ENCODE results near the gene MGMT. TPM values are rescaled to one million over a fixed set of nuclear protein-coding genes. Genes with fewer than 3 reads are reported as not detected.

Gene MGMT
- total and polyA plus RNA-seq, 9 donors = 4.5 to 53.3 (median 25.4) TPM

DNA sequence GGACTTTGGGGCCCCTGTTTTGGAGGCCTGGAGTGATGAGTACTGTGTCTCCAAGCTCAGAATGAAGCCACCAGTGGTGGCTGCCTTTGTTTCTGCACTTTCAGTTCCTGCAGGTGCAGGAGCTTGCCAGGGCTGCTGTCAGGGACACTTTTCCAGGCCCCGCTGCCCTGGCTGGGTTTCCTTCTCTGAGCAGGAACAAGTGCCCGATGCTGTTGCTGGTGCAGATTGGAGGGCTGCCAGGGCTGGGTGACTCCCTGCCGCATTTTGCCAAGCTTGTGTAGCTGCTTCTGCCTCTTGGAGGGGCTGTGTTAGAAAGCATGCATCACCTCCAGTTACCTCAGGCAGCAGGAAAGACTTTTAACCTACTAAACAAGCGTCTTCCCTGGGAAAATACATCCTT lies 211.1 kb downstream of the MGMT start:
- Histone ChIP-seq H3K36me3 (no peaks in the 10 kb centered on the region), H3K9me3 (no peaks in the 10 kb centered on the region), H3K27ac (no peak overlapping the region), H3K4me3 (no peak overlapping the region), H3K4me1 (ENCODE audit: insufficient read depth) (no peaks in the 10 kb centered on the region), H3K27me3 (no peaks in the 10 kb centered on the region)
- no peak for DNase-seq
- intact Hi-C loops (cut with DNase I) = no loop called here
- WGBS, 3 donors = 80 to 86% (median 81%) methylated on average over 4 of the region's 4 CpGs
- TF ChIP-seq EP300 (IDR thresholded peaks at IDR 0.05) (no peak), POLR2A (IDR thresholded peaks at IDR 0.05) (no peak)
- TF ChIP-seq, protein P1, sequence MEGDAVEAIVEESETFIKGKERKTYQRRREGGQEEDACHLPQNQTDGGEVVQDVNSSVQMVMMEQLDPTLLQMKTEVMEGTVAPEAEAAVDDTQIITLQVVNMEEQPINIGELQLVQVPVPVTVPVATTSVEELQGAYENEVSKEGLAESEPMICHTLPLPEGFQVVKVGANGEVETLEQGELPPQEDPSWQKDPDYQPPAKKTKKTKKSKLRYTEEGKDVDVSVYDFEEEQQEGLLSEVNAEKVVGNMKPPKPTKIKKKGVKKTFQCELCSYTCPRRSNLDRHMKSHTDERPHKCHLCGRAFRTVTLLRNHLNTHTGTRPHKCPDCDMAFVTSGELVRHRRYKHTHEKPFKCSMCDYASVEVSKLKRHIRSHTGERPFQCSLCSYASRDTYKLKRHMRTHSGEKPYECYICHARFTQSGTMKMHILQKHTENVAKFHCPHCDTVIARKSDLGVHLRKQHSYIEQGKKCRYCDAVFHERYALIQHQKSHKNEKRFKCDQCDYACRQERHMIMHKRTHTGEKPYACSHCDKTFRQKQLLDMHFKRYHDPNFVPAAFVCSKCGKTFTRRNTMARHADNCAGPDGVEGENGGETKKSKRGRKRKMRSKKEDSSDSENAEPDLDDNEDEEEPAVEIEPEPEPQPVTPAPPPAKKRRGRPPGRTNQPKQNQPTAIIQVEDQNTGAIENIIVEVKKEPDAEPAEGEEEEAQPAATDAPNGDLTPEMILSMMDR (IDR thresholded peaks at IDR 0.05) = no peak

DNA sequence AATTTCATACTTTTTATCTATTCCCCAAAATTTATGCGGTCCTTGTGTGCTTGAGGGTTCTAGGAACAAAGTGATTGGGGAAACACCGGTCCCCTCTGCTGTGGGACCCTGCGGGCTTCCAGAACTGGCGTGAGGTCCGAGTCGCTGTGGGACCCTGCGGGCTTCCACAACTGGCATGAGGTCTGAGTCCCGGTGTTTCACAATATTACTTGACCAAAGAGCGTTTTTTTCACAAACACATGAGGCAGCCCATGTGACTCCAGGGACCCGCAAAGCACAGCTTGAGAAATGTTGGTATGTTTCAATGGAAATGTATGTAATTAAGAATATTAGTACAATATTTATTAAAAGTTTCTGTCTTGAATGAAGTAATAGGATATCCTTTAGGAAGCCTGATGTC lies 212.2 kb downstream of the MGMT start:
- no peaks in the 10 kb centered on the region for H3K9me3 ChIP-seq
- no peak overlapping the region for H3K4me3 ChIP-seq
- H3K36me3 ChIP-seq = no peaks in the 10 kb centered on the region
- no peak overlapping the region for H3K27ac ChIP-seq
- 87 to 98% (median 97%) methylated on average over 10 of the region's 10 CpGs for WGBS, 3 donors
- intact Hi-C loops (cut with DNase I) = no loop called here
- DNase-seq = no peak
- TF ChIP-seq POLR2A (IDR thresholded peaks at IDR 0.05) (no peak), EP300 (IDR thresholded peaks at IDR 0.05) (no peak)
- TF ChIP-seq, protein P1 (IDR thresholded peaks at IDR 0.05) = no peak
- no peaks in the 10 kb centered on the region for H3K27me3 ChIP-seq
- H3K4me1 ChIP-seq (ENCODE audit: insufficient read depth) = no peaks in the 10 kb centered on the region

DNA sequence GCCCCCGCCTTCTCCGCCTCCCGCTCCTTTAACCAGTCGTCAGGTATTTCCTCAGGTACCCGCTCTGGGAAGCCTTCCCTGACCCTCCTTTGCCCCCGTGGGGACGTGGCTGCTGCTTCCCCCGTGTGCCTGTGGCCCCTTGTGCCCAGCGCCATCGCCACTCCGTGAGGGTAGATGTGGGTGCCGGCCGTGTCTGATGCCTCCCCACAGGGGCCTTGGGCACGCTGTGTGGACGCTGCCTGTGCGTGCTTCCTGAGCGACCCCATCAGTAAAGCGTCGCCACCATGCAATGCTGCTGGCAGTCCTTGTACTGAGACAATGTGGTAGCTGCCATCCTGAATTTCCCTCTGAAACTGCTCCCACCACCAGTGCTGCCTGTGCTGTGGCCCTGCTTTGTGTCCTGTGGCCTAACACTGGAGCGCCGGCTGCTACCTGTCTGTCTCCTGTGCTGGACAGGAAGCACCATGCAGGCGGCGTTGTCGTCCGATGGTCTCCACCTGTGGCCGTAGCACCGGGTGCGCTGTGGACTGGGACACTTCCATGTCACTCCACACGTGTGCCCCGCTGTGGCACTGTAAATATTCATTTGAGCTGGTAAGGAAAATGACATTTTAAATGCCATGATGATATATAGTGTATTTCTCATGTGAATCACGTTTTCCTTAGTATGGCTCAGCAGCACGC lies 213.8 kb downstream of the MGMT start:
- 95 to 96% (median 95%) methylated on average over 32 of the region's 32 CpGs for WGBS, 3 donors
- DNase-seq = no peak
- intact Hi-C loops (cut with DNase I) = no loop called here
- no peaks in the 10 kb centered on the region for H3K36me3 ChIP-seq
- no peak overlapping the region for H3K27ac ChIP-seq
- TF ChIP-seq, protein P1 (IDR thresholded peaks at IDR 0.05) = no peak
- TF ChIP-seq POLR2A (IDR thresholded peaks at IDR 0.05) = no peak
- TF ChIP-seq EP300 (IDR thresholded peaks at IDR 0.05) = no peak
- H3K9me3 ChIP-seq = no peaks in the 10 kb centered on the region
- no peak overlapping the region for H3K4me3 ChIP-seq
- no peaks in the 10 kb centered on the region for H3K4me1 ChIP-seq (ENCODE audit: insufficient read depth)
- no peaks in the 10 kb centered on the region for H3K27me3 ChIP-seq

DNA sequence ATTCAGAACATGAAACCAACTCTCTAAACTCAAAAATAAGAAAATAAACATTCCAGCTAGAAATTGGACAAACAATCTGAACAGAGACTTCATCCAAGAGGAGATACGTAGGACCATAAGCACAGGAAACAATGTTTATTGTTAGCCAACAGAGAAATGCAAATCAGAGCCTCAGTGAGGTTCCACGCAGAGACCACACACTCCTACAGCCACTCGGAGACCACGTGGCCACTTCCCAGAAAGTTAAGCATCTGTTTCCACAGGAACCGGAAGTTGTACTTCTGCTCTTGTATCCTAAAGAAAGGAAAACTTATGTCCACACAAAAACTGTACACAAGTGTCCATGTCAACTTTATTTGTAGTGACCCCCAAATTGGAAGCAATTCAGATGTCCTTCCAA lies 214.8 kb downstream of the MGMT start:
- no peak for TF ChIP-seq POLR2A (IDR thresholded peaks at IDR 0.05)
- TF ChIP-seq, protein P1 (IDR thresholded peaks at IDR 0.05) = no peak
- no peak for TF ChIP-seq EP300 (IDR thresholded peaks at IDR 0.05)
- H3K27ac ChIP-seq = no peak overlapping the region
- intact Hi-C loops (cut with DNase I) = no loop called here
- no peaks in the 10 kb centered on the region for H3K4me1 ChIP-seq (ENCODE audit: insufficient read depth)
- H3K9me3 ChIP-seq = no peaks in the 10 kb centered on the region
- no peaks in the 10 kb centered on the region for H3K36me3 ChIP-seq
- no peaks in the 10 kb centered on the region for H3K27me3 ChIP-seq
- DNase-seq = no peak
- H3K4me3 ChIP-seq = no peak overlapping the region
- 84 to 89% (median 88%) methylated on average over 5 of the region's 5 CpGs for WGBS, 3 donors

All from ovary (tissue), 9 donors.